A673 (cell line): Measurements from ENCODE around the gene XG.

Source experiments
- EZH2 ChIP-seq: fragments of 200-600 bp; sonication (generic); IDR thresholded peaks from 2 replicates; pipeline ENCODE4 v1.6.1; 2017; ENCODE audit warnings: borderline replicate concordance, low read depth, mild to moderate bottlenecking, mixed read lengths, antibody characterized with exemption, low read length; ENCODE audit not compliant: poor library complexity, severe bottlenecking
- TF ChIP-seq, protein P1 (sequence below): fragments of 300-800, 200-600 bp; sonication (generic); conservative IDR thresholded peaks from 2 replicates; pipeline ENCODE4 v1.5.1; 2017; ENCODE audit warnings: low read depth, mild to moderate bottlenecking, antibody characterized with exemption, low read length, moderate library complexity, mixed read lengths

DNA sequence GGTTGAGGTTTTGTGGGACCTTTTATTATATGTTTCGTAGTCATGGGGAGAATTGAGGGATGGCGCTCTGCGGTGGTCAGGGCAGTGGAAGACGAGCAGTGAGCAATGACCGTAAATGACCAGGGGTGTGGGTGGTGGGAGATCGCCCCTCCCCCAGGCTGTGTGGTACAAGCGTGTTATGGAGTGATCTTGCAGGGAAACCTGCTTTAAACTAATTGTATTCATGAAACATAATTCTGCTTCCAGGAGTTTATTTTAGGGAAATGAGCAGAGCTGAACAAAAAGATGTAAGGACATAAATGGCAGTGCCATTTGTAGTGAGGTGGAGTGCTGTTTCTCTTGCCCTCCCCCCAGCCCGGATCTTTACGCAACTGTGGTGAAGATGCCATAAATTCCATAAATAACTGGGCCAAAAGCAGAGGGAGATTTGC, 97.0 kb downstream of the XG start:
- TF ChIP-seq, protein P1, sequence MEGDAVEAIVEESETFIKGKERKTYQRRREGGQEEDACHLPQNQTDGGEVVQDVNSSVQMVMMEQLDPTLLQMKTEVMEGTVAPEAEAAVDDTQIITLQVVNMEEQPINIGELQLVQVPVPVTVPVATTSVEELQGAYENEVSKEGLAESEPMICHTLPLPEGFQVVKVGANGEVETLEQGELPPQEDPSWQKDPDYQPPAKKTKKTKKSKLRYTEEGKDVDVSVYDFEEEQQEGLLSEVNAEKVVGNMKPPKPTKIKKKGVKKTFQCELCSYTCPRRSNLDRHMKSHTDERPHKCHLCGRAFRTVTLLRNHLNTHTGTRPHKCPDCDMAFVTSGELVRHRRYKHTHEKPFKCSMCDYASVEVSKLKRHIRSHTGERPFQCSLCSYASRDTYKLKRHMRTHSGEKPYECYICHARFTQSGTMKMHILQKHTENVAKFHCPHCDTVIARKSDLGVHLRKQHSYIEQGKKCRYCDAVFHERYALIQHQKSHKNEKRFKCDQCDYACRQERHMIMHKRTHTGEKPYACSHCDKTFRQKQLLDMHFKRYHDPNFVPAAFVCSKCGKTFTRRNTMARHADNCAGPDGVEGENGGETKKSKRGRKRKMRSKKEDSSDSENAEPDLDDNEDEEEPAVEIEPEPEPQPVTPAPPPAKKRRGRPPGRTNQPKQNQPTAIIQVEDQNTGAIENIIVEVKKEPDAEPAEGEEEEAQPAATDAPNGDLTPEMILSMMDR: no peak
- TF ChIP-seq EZH2: no peak
